GM12878 (cell line): ENCODE data around the gene MLLT3.

Source experiments
- ASH2L ChIP-seq: fragments of 300-600, 200-600 bp; sonication (generic); IDR thresholded peaks from 2 replicates; pipeline ENCODE4 v1.6.1; 2017; ENCODE audit warnings: low read depth, mild to moderate bottlenecking, borderline replicate concordance
- CBX3 ChIP-seq: fragments of 200-600 bp; sonication (generic); IDR thresholded peaks from 2 replicates; pipeline ENCODE4 v1.6.1; 2016; ENCODE audit warnings: low read depth, borderline replicate concordance
- CTCF ChIP-seq, 3 experiments: IDR thresholded peaks in 2 of 3; conservative IDR thresholded peaks in 1 of 3; 2 replicates each; pipeline ENCODE4 v1.5.1; 2011; ENCODE audit warnings: low read depth in 3 of 3, low read length in 3 of 3, mild to moderate bottlenecking in 3 of 3, control low read depth in 2 of 3, moderate library complexity in 2 of 3, inconsistent platforms in 1 of 3, mixed read lengths in 1 of 3; ENCODE audit not compliant: control insufficient read depth in 2 of 3, insufficient read depth in 1 of 3; ENCODE audit errors: extremely low read depth in 1 of 3
- POLR2A ChIP-seq: IDR thresholded peaks from 2 replicates; pipeline ENCODE4 v1.6.1; 2011; ENCODE audit warnings: low read depth, mild to moderate bottlenecking, low read length
- POLR2AphosphoS5 ChIP-seq: IDR thresholded peaks from 2 replicates; pipeline ENCODE4 v1.6.1; 2011; ENCODE audit warnings: mild to moderate bottlenecking, low read length, inconsistent platforms
- SIN3A ChIP-seq: IDR thresholded peaks from 2 replicates; pipeline ENCODE4 v1.6.1; 2012; ENCODE audit warnings: low read depth, low read length, improper control_type of control experiment
- YY1 ChIP-seq: IDR thresholded peaks from 2 replicates; pipeline ENCODE4 v1.6.1; 2011; ENCODE audit warnings: low read depth, mild to moderate bottlenecking, low read length
- ZNF274 ChIP-seq: IDR thresholded peaks from one replicate; pipeline ENCODE4 v1.8.0; 2011; ENCODE audit not compliant: insufficient read length, insufficient read depth

GRCh38 chr9:20511686-20512085 is 110.6 kb downstream of the MLLT3 start:
- no peak for TF ChIP-seq SIN3A
- no peak for TF ChIP-seq ASH2L
- no peak for TF ChIP-seq ZNF274
- no peak for TF ChIP-seq CTCF (IDR thresholded peaks at IDR 0.05 in 2 of 3, conservative IDR thresholded peaks at IDR 0.05 in 1 of 3; ENCODE audit: control insufficient read depth in 2 of 3, extremely low read depth in 1 of 3, insufficient read depth in 1 of 3, low read depth in 3 of 3, low read length in 3 of 3)
- TF ChIP-seq POLR2A, result no peak
- TF ChIP-seq YY1, result no peak
- TF ChIP-seq CBX3, result no peak
- no peak for TF ChIP-seq POLR2AphosphoS5
